ENCODE data around the gene HRH1.
"Not testable (repeated sequence)": the region's sequence is repeated elsewhere in the genome, so short reads cannot be mapped to it uniquely, and the experiment has no call there.

Gene HRH1

GRCh38 chr3:11173828-11174465 is 19.7 kb downstream of the HRH1 start:
- Histone ChIP-seq H2AFZ (ENCODE audit: low read length) (no peak overlapping the region), H3K27me3 (ENCODE audit: insufficient read depth, low read length) (no peaks in the 10 kb centered on the region), H4K20me1 (ENCODE audit: insufficient read depth, low read length) (no peaks in the 10 kb centered on the region), H3K79me2 (ENCODE audit: insufficient read depth, low read length) (no peaks in the 10 kb centered on the region), H3K9me3 (ENCODE audit: low read length) (no peaks in the 10 kb centered on the region), H3K36me3 (ENCODE audit: insufficient read depth, low read length) (no peaks in the 10 kb centered on the region), H3K4me3 (ENCODE audit: low read depth, low read length, poor library complexity, severe bottlenecking) (no peak overlapping the region), H3K27ac (ENCODE audit: low read depth, low read length, poor library complexity, severe bottlenecking) (no peak overlapping the region), H3K9ac (ENCODE audit: low read length) (no peak overlapping the region), H3K9me2 (ENCODE audit: low read depth, low read length) (no peaks in the 10 kb centered on the region), H3F3A (ENCODE audit: insufficient read depth, low read length) (no peaks in the 10 kb centered on the region), H3K4me2 (ENCODE audit: low read length) (no peak overlapping the region), H3K4me1 (ENCODE audit: insufficient read depth, low read length, severe bottlenecking) (no peaks in the 10 kb centered on the region)
- TF ChIP-seq CTCF (IDR thresholded peaks at IDR 0.05; ENCODE audit: low read length) (no peak), EZH2 (IDR thresholded peaks at IDR 0.05; ENCODE audit: borderline replicate concordance, low read length) (no peak)

GRCh38 chr3:11178421-11178820 is 24.1 kb downstream of the HRH1 start:
- Histone ChIP-seq H3K4me3 (ENCODE audit: low read depth, low read length, poor library complexity, severe bottlenecking) (no peak overlapping the region), H3F3A (ENCODE audit: insufficient read depth, low read length) (no peaks in the 10 kb centered on the region), H3K4me1 (ENCODE audit: insufficient read depth, low read length, severe bottlenecking) (no peaks in the 10 kb centered on the region), H3K9me2 (ENCODE audit: low read depth, low read length) (no peaks in the 10 kb centered on the region), H3K4me2 (ENCODE audit: low read length) (no peak overlapping the region), H3K9me3 (ENCODE audit: low read length) (no peaks in the 10 kb centered on the region), H3K9ac (ENCODE audit: low read length) (no peak overlapping the region), H3K36me3 (ENCODE audit: insufficient read depth, low read length) (no peaks in the 10 kb centered on the region), H3K79me2 (ENCODE audit: insufficient read depth, low read length) (no peaks in the 10 kb centered on the region), H2AFZ (ENCODE audit: low read length) (no peak overlapping the region), H4K20me1 (ENCODE audit: insufficient read depth, low read length) (no peaks in the 10 kb centered on the region), H3K27ac (ENCODE audit: low read depth, low read length, poor library complexity, severe bottlenecking) (no peak overlapping the region), H3K27me3 (ENCODE audit: insufficient read depth, low read length) (no peaks in the 10 kb centered on the region)
- TF ChIP-seq CTCF (IDR thresholded peaks at IDR 0.05; ENCODE audit: low read length) (no peak), EZH2 (IDR thresholded peaks at IDR 0.05; ENCODE audit: borderline replicate concordance, low read length) (no peak)

- H3K9me3 ChIP-seq (ENCODE audit: low read length); H3K36me3 ChIP-seq (ENCODE audit: insufficient read depth, low read length); H3K4me3 ChIP-seq (ENCODE audit: low read depth, low read length, poor library complexity, severe bottlenecking); H3K9ac ChIP-seq (ENCODE audit: low read length); H3F3A ChIP-seq (ENCODE audit: insufficient read depth, low read length); H4K20me1 ChIP-seq (ENCODE audit: insufficient read depth, low read length); H3K79me2 ChIP-seq (ENCODE audit: insufficient read depth, low read length); H3K4me2 ChIP-seq (ENCODE audit: low read length); H3K9me2 ChIP-seq (ENCODE audit: low read depth, low read length); H2AFZ ChIP-seq (ENCODE audit: low read length); H3K4me1 ChIP-seq (ENCODE audit: insufficient read depth, low read length, severe bottlenecking); H3K27me3 ChIP-seq (ENCODE audit: insufficient read depth, low read length); H3K27ac ChIP-seq (ENCODE audit: low read depth, low read length, poor library complexity, severe bottlenecking): not testable (repeated sequence)
Measured at GRCh38 chr3:11184328-11184969, 30.2 kb downstream of the HRH1 start.

- Histone ChIP-seq H3K36me3 (ENCODE audit: insufficient read depth, low read length) (no peaks in the 10 kb centered on the region), H3F3A (ENCODE audit: insufficient read depth, low read length) (no peaks in the 10 kb centered on the region), H3K4me2 (ENCODE audit: low read length) (no peak overlapping the region), H4K20me1 (ENCODE audit: insufficient read depth, low read length) (no peaks in the 10 kb centered on the region), H3K4me1 (ENCODE audit: insufficient read depth, low read length, severe bottlenecking) (no peaks in the 10 kb centered on the region), H3K9ac (ENCODE audit: low read length) (no peak overlapping the region), H3K27ac (ENCODE audit: low read depth, low read length, poor library complexity, severe bottlenecking) (no peak overlapping the region), H3K27me3 (ENCODE audit: insufficient read depth, low read length) (no peaks in the 10 kb centered on the region), H3K79me2 (ENCODE audit: insufficient read depth, low read length) (no peaks in the 10 kb centered on the region), H3K4me3 (ENCODE audit: low read depth, low read length, poor library complexity, severe bottlenecking) (no peak overlapping the region), H3K9me2 (ENCODE audit: low read depth, low read length) (no peaks in the 10 kb centered on the region), H3K9me3 (ENCODE audit: low read length) (no peaks in the 10 kb centered on the region), H2AFZ (ENCODE audit: low read length) (no peak overlapping the region)
- TF ChIP-seq CTCF (IDR thresholded peaks at IDR 0.05; ENCODE audit: low read length) (no peak), EZH2 (IDR thresholded peaks at IDR 0.05; ENCODE audit: borderline replicate concordance, low read length) (no peak)
Measured at GRCh38 chr3:11185144-11185543, 30.9 kb downstream of the HRH1 start.
